GM21526 (cell line): ENCODE measurements around the gene CES4A.
"Not testable (repeated sequence)": the region's sequence is repeated elsewhere in the genome, so short reads cannot be mapped to it uniquely, and the experiment has no call there.

ENCODE experiments used
- ATAC-seq: cut with Tn5 transposase; IDR thresholded peaks from one replicate; pipeline ENCODE4 v1.9.1; 2021; ENCODE audit warnings: moderate library complexity; ENCODE audit not compliant: unreplicated experiment, low FRiP score

CES4A gene

DNA sequence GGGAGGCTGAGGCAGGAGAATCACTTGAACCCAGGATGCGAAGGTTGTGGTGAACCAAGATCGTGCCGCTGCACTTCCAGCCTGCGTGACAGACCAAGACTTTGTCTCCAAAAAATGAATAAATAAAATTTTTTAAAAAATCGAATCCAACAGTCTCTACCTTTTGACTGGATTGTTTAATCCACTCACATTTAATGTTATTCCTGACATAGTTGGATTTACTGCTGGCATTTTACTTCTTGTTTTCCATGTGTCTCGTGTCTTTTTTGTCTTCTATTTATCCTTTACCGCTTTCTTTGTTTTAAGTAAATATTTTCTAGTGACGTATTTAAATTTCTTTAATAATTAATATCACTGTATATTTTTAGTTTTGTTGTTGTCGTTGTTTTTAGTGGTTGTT is 5.4 kb upstream of the CES4A start:
- no peak for ATAC-seq

DNA sequence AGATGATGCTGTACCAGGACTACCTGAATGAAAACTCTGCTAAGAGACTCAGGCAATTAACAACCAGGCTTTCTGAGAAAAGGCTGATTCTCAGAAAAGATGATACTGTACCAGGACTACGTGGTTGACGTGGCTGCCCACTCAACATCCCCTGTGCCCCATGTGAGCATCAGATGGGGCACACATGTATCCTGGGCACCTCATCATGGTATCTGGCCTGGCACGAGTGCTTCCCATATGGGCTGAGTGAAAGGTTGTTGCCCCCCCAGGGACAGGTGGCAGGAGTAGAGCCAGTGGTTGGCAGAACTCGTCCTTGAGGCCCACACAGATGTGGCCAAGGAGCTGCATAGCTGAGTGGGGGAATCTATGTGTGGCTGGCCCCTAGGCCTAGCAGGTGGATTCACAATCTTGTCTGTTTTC is 3.5 kb upstream of the CES4A start:
- ATAC-seq, result no peak

DNA sequence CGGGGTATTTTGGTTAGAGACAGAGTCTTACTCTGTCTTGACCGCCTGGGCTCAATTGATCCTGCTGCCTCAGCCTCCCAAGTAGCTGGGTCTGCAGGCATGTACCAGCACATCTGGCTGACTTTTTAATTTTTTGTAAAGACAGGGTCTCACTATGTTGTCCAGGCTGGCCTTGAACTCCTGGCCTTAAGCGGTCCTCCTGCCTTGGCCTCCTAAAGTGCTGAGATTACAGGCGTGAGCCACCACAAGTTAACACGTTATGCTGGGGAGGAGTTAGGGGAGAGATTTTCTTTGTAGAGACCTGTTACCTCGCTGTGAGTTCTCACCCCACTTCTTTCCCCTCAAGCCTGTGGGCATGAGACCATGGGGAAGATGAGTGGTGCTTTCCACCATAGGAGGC is 1.8 kb upstream of the CES4A start:
- no peak for ATAC-seq

DNA sequence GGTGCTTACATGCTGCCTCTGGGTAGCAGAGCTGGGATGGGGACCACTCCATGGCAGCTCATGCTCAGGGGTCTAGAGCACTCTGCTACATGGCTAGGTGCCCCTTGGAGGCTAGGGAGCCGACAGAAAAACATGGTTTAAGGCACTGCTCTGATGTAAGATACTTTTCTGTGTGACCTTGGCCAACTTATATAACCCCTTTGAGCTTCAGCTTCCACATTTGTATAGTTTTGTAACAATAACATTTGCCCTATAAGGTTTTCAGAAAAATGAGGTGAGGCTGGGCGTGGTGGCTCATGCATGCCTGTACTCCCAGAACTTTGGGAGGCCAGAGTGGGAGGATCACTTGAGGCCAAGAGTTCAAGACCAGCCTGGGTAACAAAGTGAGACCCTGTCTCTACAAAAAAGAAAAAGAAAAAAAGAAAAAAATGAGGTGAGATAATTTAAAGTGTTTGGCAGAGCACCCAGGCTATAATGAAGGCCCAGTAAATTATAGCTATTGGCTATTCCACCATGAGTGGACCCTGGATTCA is 3.2 kb downstream of the CES4A start:
- ATAC-seq, result no peak

DNA sequence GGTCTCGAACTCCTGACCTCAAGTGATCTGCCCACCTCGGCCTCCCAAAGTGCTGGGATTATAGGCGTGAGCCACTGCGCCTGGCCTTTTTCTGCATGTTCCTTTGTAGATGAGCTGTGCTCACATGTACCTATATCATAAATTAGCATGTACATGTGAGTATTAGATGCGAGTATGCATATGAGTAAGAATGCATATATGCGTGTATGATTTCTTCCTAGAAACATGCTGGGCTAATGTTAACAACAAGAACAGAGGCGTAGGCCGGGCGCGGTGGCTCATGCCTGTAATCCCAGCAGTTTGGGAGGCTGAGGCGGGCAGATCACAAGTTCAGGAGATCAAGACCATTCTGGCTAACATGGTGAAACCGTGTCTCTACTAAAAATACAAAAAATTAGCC is 5.2 kb downstream of the CES4A start:
- ATAC-seq, result not testable (repeated sequence)

- no peak for ATAC-seq
Measured at GRCh38 chr16:66996324-66996982, 8.1 kb downstream of the CES4A start.

- no peak for ATAC-seq
Measured at GRCh38 chr16:66996983-66997358, 8.6 kb downstream of the CES4A start.

DNA sequence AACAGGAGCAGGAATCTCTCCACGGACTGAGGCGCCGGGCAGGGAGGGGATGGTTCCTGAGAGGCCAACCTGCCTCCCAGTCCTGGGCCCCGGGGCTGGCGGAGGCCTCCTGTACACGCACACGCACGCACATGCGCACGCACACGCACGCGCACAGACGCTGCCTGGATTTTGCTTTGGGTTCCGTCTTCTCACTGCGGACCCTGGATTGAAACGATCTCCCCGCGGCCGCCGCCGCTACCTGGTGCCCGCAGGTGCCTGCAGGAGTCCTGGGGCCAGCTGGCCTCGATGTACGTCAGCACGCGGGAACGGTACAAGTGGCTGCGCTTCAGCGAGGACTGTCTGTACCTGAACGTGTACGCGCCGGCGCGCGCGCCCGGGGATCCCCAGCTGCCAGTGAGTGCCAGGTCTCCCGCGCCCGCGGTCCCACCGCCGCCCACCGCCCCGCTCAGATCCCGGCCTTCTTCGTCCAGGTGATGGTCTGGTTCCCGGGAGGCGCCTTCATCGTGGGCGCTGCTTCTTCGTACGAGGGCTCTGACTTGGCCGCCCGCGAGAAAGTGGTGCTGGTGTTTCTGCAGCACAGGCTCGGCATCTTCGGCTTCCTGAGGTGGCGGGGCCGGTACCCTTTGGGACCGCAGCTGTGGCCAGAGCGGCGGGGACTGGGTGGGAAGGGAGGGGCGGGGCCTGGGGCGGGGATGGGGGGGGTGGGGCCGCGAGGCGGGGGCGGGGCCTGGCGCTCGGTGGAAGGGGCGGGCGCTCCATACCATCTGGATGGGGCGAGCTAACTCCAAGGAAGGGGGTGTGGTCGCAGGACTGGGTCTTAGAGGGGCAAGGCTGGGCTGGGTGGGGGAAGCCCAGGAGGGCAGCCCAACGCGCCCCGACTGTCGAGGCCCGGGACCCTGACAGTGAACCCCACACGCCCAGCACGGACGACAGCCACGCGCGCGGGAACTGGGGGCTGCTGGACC is 12.3 kb downstream of the CES4A start:
- ATAC-seq, result no peak

GRCh38 chr16:67001726-67002125 is 13.3 kb downstream of the CES4A start:
- ATAC-seq, result no peak

GRCh38 chr16:67006930-67007658 is 18.7 kb downstream of the CES4A start:
- ATAC-seq, result no peak

GRCh38 chr16:67009158-67009557 is 20.8 kb downstream of the CES4A start:
- ATAC-seq, result no peak

DNA sequence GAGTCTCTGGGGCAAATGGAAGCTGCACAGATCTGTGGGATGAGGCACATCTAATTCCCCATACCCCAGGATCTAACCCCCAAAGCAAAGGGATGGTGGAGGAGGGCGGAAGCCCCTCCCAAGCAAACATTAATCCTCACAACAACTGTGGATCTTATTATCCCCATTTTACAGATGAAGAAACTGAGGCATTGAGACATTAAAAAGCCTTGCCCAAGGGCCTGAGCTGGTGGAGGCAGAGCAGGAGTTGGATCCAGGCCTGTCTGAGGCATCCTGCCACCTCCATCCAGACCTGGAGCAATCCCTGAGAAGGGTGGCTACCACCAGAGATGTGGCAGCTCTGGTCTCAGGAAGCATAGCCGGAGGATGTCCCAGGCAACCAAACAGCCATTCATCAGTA is 22.9 kb downstream of the CES4A start:
- ATAC-seq, result no peak

GRCh38 chr16:67013233-67013822 is 24.9 kb downstream of the CES4A start:
- no peak for ATAC-seq

GRCh38 chr16:67013823-67014633 is 25.6 kb downstream of the CES4A start:
- no peak for ATAC-seq

- ATAC-seq, result no peak
Measured at GRCh38 chr16:67014634-67015312, 26.4 kb downstream of the CES4A start.

DNA sequence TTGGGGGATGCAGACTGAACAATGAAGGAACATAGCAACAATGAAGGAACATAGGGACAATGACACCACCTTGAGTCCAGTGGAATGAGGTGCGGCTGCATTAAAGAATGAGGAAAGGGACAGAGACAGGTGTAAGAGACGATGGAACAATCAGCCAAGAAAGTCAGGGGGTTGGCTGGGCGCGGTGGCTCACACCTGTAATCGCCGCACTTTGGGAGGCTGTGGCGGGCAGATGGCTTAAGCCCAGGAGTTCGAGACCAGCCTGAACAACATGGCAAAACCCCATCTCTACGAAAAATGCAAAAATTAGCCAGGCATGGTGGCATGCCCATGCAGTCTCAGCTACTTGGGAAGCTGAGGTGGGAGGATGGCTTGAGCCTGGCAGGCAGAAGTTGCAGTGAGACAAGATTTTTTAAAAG is 26.9 kb downstream of the CES4A start:
- ATAC-seq, result no peak

GRCh38 chr16:67016143-67016542 is 27.8 kb downstream of the CES4A start:
- no peak for ATAC-seq

GRCh38 chr16:67016681-67017420 is 28.5 kb downstream of the CES4A start:
- no peak for ATAC-seq

GRCh38 chr16:67017421-67017750 is 29.0 kb downstream of the CES4A start:
- no peak for ATAC-seq
